Effector CD4-positive, alpha-beta T cell (primary cell): ENCODE results near the gene GPR42.
"Not testable (repeated sequence)": the region's sequence is repeated elsewhere in the genome, so short reads cannot be mapped to it uniquely, and the experiment has no call there.

Experiments
- DNase-seq: peaks from one replicate; pipeline ENCODE4 v3.0.0-alpha.2; 2020

GPR42 gene

DNA sequence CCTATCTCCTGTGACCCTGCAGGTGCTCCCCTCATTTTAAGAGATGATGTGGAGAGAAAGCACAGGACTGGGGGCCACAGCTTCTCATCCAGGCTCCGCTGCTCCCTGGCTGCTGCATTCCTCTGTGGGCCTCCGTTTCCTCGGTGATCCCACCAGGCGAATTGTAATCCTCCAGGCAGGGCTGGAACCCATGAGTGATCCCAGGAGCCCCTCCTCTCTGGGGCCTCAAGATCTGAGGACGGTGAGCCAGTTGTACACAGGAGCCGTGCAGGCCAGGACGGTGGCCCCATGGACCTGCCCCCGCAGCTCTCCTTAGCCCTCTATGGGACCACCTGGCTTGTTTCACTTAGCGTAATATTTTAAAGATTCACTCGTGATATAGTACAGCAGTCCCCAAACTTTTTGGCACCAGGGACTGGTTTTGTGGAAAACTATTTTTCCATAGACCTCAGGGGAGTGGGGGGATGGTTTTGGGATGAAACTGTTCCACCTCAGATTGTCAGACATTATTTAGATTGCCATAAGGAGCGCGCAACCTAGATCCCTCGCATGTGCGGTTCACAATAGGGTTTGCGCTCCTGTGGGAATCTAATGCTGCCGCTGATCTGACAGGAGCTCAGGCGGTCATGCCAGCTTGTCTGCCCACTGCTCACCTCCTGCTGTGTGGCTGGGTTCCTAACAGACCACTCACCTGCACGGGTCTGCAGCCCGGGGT, 7.0 kb upstream of the GPR42 start:
- no peak for DNase-seq

GRCh38 chr19:35365303-35365702, 5.6 kb upstream of the GPR42 start:
- DNase-seq = no peak

DNA sequence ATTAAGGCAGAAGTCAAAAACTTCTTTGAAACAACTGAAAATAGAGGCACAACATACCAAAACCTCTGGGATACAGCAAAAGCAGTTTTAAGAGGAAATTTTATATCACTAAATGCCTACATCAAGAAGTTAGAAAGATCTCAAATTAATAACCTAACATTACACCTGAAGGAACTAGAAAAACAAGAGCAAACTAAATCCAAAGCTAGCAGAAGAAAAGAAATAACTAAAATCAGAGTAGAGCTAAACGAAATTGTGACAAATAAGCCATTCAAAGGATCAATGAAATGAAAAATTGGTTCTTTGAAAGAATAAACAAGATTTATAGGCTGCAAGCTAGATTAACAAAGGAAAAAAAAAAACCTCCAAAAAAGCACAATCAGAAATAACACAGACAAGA, 2.5 kb upstream of the GPR42 start:
- DNase-seq = no peak

DNA sequence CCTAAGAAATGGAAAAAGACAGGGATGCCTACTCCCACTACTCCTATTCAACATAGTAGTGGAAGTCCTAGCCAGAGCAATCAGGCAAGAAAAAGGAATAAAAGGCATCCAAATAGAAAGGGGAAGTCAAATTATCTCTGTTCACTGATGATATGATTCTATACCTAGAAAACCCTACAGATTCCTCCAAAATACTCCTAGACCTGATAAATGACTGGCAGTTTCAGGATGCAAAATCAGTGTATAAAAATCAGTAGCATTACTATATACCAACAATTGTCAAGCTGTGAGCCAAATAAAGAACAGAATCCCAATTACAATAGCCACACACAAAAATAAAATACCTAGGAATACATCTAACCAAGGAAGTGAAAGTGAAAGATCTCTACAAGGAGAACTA, 1.3 kb upstream of the GPR42 start:
- no peak for DNase-seq

GRCh38 chr19:35373492-35373891, 2.6 kb downstream of the GPR42 start:
- no peak for DNase-seq

- DNase-seq = not testable (repeated sequence)
Measured at GRCh38 chr19:35374031-35374430, 3.2 kb downstream of the GPR42 start.

DNA sequence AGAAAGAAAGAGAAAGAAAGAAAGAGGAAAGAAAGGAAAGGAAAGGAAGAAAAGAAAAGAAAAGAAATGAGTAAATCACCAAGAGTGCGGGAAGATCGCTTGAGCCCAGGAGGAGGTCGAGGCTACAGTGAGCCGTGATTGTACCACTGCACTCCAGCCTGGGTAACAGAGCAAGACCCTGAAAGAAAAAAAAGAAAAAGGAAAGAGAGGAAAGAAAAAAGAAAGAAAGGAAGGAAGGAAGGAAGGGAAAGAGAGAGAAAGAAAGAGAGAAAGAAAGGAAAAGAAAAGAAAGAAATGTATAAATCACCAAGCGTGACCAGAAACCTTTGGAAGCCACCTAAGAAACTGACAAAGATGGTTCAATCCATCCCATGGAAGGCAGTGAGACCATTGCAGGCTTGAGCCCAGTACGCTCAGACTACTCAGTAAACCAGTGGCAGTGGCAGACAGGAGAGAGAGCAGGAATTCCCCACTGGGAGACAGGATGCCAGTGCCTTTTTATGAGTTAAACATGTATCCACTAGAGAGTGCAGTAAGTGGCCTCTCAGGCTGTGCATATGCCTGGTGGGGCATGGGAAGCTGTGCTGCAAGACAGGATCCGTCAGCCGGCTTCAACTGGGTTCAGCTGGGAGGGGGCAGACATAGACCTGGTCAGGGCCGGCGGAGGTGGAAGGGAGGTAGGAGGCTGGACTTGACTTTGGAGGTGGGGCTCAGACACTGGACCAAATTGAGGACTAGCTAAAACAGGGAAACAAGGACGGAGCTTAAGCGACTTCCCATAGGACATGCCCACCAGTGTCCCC, 4.8 kb downstream of the GPR42 start:
- DNase-seq = no peak

DNA sequence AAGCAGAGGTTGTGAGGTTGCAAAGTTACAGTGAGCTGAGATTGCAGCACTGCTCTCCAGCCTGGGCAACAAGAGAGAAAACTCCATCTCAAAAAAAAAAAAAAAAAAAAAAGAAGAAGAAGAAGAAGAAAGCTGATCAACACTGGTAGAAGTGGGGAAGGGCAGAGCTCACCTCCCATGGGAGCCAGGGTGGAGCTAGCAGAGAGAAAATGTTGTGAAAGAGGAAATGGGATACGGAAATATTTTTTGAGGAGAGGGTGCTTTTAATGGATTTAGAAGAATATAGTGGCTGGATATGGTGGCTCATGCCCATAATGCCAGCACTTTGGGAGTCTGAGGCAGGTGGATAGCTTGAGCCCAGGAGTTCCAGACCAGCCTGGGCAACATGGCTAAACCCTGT, 6.8 kb downstream of the GPR42 start:
- DNase-seq = no peak

GRCh38 chr19:35378356-35378755, 7.5 kb downstream of the GPR42 start:
- DNase-seq = no peak

DNA sequence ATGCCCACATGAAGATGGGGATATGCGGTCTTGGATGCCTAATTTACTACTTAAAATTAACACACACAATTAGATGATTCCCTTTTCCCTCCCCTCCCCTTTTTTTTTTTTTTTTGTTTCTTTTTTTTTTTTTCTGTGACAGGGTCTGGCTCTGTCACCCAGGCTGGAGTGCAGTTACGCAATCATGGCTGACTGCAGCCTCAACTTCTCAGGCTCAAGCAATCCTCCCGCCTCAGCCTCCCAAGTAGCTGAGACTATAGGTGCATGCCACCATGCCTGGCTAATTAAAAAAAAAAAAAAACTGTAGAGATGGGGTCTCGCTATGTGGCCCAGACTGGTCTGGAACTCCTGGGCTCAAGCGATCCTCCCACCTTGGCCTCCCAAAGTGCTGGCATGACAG, 8.7 kb downstream of the GPR42 start:
- not testable (repeated sequence) for DNase-seq

- DNase-seq = no peak
Measured at GRCh38 chr19:35379992-35380391, 9.1 kb downstream of the GPR42 start.

DNA sequence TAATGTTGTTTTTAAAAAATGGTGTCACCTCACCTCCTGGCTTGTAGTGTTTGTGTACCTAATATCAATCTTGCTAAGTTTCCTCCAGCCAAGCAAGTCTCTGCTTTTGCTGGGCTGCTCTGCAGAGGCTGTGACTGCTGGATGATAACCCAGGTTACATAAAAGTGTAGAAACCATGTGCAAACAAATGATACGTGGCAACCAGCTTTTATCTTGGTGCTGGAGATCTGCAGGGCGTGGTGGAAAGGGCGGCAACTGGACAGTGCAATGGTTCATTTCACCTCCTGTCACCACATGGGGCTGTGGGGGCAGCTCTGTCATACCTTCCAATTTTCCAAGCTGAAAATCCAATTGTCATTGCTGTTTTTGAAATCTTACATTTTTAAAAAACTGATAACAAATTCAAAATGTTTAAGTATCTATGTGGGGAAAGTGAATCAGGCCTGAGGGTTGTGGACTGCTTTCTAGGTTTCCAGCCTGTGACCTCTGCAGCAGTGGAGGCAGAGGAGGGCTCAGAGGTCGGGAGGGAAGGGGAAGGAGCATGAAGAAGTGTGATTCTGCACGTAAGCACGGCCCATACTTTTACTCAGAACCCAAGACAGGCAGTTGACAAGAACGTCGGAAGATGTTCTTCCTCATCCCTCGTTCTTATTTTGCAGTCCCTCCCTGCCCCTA, 9.7 kb downstream of the GPR42 start:
- DNase-seq = no peak

DNA sequence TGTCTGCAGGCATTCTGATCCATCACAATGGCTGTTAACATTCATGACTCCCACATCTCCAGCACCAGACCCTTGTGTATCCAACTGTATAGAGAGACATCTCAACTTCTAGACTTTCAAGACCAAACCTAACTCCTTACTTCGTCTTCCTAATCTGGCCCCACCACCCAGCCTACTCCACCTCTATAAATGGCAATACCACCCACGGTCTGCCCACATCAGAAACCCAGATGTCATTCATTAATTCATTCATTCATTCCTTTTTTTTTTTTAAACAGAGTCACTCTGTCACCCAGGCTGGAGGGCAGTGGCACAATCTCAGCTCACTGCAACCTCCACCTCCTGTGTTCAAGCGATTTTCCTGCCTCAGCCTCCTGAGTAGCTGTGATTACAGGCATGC, 10.4 kb downstream of the GPR42 start:
- no peak for DNase-seq

- DNase-seq = no peak
Measured at GRCh38 chr19:35381926-35382325, 11.1 kb downstream of the GPR42 start.

DNA sequence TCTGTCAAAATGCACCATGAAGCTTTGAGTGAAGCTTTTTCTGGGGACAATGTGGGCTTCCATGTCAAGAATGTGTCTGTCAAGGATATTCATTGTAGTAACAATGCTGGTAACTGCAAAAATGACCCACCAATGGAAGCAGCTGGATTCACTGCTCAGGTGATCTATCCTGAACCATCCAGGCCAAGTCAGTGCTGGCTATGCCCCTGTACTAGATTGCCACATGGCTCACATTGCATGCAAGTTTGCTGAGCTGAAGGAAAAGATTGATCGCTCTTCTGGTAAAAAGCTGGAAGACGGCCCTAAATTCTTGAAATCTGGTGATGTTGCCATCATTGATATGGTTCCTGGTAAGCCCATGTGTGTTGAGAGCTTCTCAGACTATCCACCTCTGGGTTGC, 12.7 kb downstream of the GPR42 start:
- no peak for DNase-seq

- DNase-seq = no peak
Measured at GRCh38 chr19:35388277-35389054, 17.6 kb downstream of the GPR42 start.

- no peak for DNase-seq
Measured at GRCh38 chr19:35389192-35389861, 18.5 kb downstream of the GPR42 start.

DNA sequence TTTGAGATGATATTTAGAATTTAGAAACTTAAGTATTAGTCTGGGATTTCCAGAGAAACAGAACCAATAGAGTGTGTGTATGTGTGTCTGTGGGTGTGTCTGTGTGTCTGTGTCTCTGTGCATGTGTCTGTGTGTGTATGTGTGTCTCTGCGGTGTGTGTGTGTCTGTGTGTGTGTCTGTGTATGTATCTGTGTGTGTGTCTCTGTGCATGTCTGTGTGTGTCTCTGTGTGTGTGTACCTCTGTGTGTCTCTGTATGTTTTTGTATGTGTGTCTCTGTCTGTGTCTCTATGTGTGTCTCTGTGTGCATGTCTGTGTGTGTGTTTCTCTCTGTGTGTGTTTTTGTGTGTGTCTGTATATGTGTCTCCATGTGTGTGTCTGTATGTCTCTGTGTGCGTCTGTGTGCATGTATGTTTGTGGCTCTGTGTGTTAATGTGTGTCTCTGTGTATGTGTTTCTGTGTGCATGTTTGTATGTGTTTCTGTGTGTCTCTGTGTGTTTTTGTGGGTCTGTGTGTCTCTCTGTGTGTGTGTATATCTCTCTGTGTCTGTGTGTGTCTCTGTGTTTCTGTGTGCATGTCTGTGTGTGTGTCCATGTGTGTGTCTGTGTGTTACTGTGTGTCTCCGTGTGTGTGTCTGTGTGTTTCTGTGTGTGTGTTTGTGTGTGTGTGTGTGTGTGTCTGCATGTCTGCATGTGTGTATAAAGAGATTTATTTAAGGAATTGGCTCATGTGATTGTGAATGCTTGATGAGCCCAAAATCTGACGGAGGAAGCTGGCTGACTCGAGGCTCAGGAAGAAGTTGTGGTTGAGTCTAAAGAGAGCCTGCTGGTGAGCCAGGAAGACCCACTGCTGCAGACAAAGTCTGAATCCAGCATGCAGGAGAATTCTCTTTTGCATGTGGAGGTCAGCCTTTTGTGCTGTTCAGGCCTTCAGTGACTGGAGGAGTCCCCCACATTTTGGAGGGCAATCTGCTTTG, 22.2 kb downstream of the GPR42 start:
- DNase-seq = no peak

GRCh38 chr19:35395382-35396199, 24.7 kb downstream of the GPR42 start:
- DNase-seq = no peak

GRCh38 chr19:35396240-35396885, 25.5 kb downstream of the GPR42 start:
- DNase-seq = no peak
